ENCODE data around the gene HSF4. TPM values are rescaled to one million over a fixed set of nuclear protein-coding genes. Genes with fewer than 3 reads are reported as not detected.

Gene HSF4
- total and polyA plus RNA-seq, 5 donors = 29.7 to 92.2 (median 50.6) TPM

DNA sequence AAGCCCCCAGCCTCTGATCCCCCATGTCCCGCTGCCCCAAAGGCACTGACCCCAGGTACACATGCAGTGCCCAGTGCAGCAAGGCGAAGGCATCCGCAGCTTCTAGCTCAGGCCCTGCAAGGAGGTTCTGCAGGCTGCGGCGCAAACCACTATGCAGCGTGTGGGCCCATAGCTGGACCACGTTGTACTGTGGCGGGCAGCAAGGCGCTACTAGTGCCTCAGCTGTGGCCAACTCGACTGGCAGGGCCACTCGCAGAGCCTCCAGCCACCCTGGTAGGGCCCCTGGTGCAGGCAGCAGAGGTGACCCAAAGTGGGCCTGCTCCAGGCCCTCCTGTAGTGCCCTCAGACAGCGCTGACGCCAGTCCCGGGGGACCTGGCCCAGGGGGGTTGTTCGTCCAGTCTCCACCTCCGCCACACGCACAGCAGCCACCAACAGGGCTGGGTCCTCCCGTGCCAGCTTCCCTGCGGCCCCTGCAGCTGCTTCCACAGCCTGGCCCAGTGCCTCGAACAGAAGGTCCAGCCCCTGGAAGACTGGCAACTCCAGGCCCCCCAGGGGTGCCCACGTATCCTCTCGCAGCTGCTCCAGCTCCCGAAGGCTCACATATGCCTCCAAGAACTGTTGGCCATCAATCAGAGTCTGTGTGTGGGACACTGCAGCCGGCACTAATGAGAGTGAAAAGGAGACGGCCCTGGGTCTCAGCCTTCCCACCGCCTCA lies 22.8 kb downstream of the HSF4 start:
- ATAC-seq = no peak
- H3K9me3 ChIP-seq (ENCODE audit: control insufficient read depth, low read length) = no peaks in the 10 kb centered on the region
- WGBS = 81% methylated on average over 26 of the region's 26 CpGs
- no peak overlapping the region for H3K27ac ChIP-seq (ENCODE audit: low read length)
- H3K27me3 ChIP-seq (ENCODE audit: control insufficient read depth, insufficient read depth) = no peaks in the 10 kb centered on the region
- no peak overlapping the region for H3K4me3 ChIP-seq (ENCODE audit: low read length)
- peaks cover 3% of the 10 kb centered on the region for H3K4me1 ChIP-seq (ENCODE audit: control insufficient read depth, insufficient read depth, low read length)
- peak in 1 of 3 donors; percentile 66 for DNase-seq
- intact Hi-C loops (cut with DNase I) = no loop called here

DNA sequence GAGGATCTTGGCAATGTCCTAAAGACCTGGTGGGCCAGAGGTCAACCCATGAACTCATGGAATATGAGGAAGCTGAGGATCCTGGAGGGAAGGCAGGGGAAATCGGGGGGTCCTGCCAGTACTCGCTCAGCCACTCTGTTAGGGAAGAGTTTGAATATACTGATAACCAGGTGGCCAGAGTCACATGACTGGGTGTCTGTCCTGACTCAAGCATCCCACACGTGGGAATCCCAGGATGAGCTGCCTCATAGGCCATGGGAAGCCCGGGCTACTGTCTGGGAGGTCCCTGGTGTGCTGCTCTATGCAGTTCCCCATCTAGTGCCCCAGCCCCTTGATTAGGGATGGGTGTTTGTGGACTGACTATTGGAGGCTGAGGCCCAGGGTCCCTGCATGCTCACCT lies 23.8 kb downstream of the HSF4 start:
- WGBS = 66% methylated on average over 4 of the region's 4 CpGs
- ATAC-seq (no peak), DNase-seq (no peak)
- H3K4me1 ChIP-seq (ENCODE audit: control insufficient read depth, insufficient read depth, low read length) = peaks cover 7% of the 10 kb centered on the region
- intact Hi-C loops (cut with DNase I) = no loop called here
- no peaks in the 10 kb centered on the region for H3K9me3 ChIP-seq (ENCODE audit: control insufficient read depth, low read length)
- no peaks in the 10 kb centered on the region for H3K27me3 ChIP-seq (ENCODE audit: control insufficient read depth, insufficient read depth)
- H3K27ac ChIP-seq (ENCODE audit: low read length) = no peak overlapping the region
- no peak overlapping the region for H3K4me3 ChIP-seq (ENCODE audit: low read length)

DNA sequence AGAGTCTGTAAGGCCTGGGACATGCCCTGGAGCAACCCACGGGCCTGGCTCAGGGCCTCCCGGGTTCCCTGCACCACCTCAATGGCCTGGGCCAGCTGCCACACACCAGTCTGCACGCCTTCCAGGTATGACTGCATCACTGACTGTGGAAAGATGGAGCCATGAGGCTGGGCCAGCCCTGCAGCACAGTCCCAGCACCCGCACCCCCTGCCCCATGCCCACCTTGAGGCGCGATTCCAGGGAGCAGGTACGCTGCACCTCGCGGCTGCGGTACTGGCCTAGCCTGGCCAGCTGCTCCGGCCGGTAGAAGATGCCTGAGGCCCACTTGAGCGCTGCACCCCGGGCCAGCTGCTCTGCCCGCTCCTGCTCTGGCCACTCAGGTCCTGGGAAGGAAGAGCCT lies 24.3 kb downstream of the HSF4 start:
- Histone ChIP-seq H3K27me3 (ENCODE audit: control insufficient read depth, insufficient read depth) (no peaks in the 10 kb centered on the region), H3K4me3 (ENCODE audit: low read length) (no peak overlapping the region), H3K27ac (ENCODE audit: low read length) (no peak overlapping the region), H3K4me1 (ENCODE audit: control insufficient read depth, insufficient read depth, low read length) (peaks cover 7% of the 10 kb centered on the region), H3K9me3 (ENCODE audit: control insufficient read depth, low read length) (no peaks in the 10 kb centered on the region)
- ATAC-seq (no peak), DNase-seq (peak in 1 of 3 donors; percentile 53)
- intact Hi-C loops (cut with DNase I) = no loop called here
- WGBS = 92% methylated on average over 15 of the region's 15 CpGs

DNA sequence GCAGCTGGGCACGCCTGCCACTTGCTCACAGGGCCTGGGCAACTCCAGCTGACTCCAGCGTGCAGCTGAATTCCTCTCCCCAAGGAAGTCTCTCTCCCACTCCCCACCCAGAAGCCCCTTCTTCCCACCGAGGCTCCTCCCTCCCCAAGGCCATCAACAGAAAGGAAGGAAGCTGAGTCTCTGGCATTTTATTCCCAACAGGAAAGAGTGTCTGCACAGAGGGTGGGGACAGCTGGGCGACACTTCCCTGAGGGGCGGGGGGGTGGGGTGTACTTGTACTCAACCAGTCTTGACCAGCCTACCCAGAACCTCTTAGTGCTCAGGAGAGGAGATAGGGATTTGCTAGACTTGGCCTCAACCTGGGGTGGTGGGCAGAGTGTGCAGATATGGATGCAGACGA lies 25.5 kb downstream of the HSF4 start, which contains the start of gene EXOC3L1:
TSS of gene EXOC3L1 (minus strand) at position 96 of the 400 bp plus-strand sequence. CDS start 460 bp downstream, outside the sequence.
- 29% methylated on average over 6 of the region's 6 CpGs for WGBS
- peaks cover 5% of the 10 kb centered on the region for H3K4me1 ChIP-seq (ENCODE audit: control insufficient read depth, insufficient read depth, low read length)
- DNase-seq = peak in 1 of 3 donors; percentile 30
- no peaks in the 10 kb centered on the region for H3K27me3 ChIP-seq (ENCODE audit: control insufficient read depth, insufficient read depth)
- peak within 1 kb of the TSS; percentile 5 for H3K27ac ChIP-seq (ENCODE audit: low read length)
- no peaks in the 10 kb centered on the region for H3K9me3 ChIP-seq (ENCODE audit: control insufficient read depth, low read length)
- H3K4me3 ChIP-seq (ENCODE audit: low read length) = peak within 1 kb of the TSS; percentile 21
- intact Hi-C loops (cut with DNase I) = loop anchor here in 1 of 4 donors (5.0 kb wide), 1 partner anchor 37 kb away; the partner anchor contains the start of gene TMEM208
- no peak for ATAC-seq

DNA sequence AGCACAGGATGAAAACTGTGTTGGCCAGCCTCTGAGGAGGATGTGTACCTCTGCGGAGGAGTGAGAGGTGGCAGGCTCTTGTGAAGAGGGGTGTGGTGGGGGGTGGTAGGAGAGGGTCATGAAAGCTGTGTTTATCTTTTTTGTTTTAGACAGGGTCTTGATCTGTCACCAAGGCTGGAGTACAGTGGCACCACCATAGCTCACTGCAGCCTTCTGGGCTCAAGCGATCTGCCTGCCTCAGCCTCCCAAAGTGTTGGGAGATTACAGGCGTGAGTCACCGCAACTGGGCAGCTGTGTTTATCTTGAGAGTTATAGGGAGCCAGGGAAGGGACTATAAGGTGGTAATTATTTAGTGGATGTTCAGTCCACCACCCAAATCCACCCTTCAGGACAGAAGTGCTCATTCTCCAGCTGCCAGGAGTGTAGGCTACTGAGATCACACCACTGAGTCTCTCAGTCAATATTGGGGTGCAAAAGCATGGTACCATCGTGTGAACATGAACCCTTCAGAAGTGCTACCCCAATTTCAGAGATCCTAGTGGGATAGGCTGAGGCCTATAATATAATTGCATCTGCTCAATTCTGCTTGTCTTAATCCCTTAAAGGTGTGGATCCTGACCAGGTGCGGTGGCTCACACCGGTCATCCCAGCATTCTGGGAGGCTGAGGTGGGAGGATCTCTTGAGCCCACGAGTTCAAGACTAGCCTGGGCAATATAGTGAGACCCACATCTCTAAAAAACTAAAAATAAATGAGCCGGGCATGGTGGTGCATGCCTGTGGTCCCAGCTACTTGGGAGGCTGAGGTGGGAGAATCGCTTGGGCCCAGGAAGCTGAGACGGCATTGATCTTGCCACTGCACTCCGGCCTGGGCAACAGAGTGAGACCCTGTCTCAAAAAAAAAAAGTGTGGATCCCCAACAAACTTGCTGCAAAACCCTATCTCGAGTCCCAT lies 26.2 kb downstream of the HSF4 start:
- ATAC-seq (no peak), DNase-seq (no peak)
- Histone ChIP-seq H3K4me1 (ENCODE audit: control insufficient read depth, insufficient read depth, low read length) (peaks cover 5% of the 10 kb centered on the region), H3K27me3 (ENCODE audit: control insufficient read depth, insufficient read depth) (no peaks in the 10 kb centered on the region), H3K9me3 (ENCODE audit: control insufficient read depth, low read length) (no peaks in the 10 kb centered on the region), H3K27ac (ENCODE audit: low read length) (peak overlapping the region; percentile 5), H3K4me3 (ENCODE audit: low read length) (peak overlapping the region; percentile 21)
- 66% methylated on average over 13 of the region's 13 CpGs for WGBS
- intact Hi-C loops (cut with DNase I) = loop anchor here in 1 of 4 donors (5.0 kb wide), 1 partner anchor 37 kb away; the partner anchor contains the start of gene TMEM208

DNA sequence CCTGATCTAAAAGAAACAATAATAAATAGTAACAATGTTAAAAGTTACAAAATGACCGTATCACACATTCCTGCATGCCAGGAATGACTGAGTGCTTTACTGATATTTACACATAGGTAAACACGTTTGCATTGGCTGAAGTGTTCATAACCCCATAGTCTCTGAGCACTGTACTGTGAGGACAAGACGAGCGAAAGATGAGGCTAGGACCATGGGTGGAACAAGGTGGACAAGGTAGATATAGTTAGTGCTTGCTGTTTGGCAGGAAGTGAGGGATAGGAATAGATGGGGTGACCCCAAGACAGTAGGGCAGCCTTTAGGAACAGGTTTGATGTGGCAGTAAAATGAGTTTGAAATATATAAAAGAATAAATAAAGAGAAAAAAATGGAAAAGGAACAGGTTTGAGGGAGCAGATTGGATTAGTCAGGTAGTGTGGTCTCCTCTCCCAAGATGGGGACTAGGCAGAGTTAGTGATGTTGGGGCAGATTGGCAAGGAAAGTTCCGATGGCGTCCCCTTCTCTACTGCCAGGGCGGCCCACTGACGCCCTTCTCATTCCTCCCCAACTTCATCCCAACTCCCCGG lies 27.0 kb downstream of the HSF4 start:
- 26% methylated on average over 9 of the region's 9 CpGs for WGBS
- intact Hi-C loops (cut with DNase I) = loop anchor here in 1 of 4 donors (5.0 kb wide), 1 partner anchor 36 kb away; the partner anchor contains the start of gene TMEM208
- H3K4me3 ChIP-seq (ENCODE audit: low read length) = peak overlapping the region; percentile 5
- no peak for DNase-seq
- peak in 1 of 2 donors; percentile 2 for ATAC-seq
- peaks cover 5% of the 10 kb centered on the region for H3K4me1 ChIP-seq (ENCODE audit: control insufficient read depth, insufficient read depth, low read length)
- no peaks in the 10 kb centered on the region for H3K9me3 ChIP-seq (ENCODE audit: control insufficient read depth, low read length)
- no peak overlapping the region for H3K27ac ChIP-seq (ENCODE audit: low read length)
- H3K27me3 ChIP-seq (ENCODE audit: control insufficient read depth, insufficient read depth) = no peaks in the 10 kb centered on the region

DNA sequence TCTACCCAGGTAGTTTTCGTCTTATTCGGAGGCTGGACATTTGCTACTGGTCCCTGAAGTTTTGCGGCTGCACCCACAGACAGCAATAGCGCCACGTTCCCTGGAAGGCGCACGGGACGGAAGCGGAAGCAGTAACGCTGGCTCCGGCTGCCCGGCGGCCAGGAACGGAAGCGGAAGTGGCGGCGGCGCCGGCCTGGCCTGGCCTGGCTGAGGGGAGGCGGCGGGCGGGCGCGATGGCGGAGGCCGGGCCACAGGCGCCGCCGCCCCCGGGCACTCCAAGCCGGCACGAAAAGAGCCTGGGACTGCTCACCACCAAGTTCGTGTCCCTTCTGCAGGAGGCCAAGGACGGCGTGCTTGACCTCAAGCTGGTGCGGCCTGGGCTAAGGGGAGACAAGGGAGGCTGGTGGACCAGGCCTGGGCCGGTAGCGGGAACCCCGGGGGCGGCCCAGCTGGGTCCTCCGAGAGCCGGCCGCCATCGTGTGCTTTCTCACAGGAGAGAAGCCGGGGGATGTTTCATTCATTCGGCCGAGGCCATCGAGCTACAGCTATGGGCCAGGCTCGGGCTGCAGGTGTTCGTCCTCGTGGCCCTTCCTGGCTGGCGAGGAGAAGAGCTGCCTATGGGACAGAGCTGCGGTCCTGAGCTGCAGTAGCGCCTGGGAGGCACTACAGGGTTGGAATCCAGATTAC lies 27.6 kb downstream of the HSF4 start, which contains the start of gene E2F4:
TSS of gene E2F4 (plus strand) at position 161 of the 687 bp plus-strand sequence. CDS start at position 234, 73 bp downstream.
- DNase-seq (peak; percentile 92 to 97 (median 96)), ATAC-seq (peak; percentile 91 to 92)
- peak within 1 kb of the TSS; percentile 83 for H3K27ac ChIP-seq (ENCODE audit: low read length)
- H3K4me3 ChIP-seq (ENCODE audit: low read length) = peak within 1 kb of the TSS; percentile 94
- H3K27me3 ChIP-seq (ENCODE audit: control insufficient read depth, insufficient read depth) = no peaks in the 10 kb centered on the region
- H3K4me1 ChIP-seq (ENCODE audit: control insufficient read depth, insufficient read depth, low read length) = peaks cover 5% of the 10 kb centered on the region
- intact Hi-C loops (cut with DNase I) = loop anchor here in 1 of 4 donors (5.0 kb wide), 1 partner anchor 35 kb away; the partner anchor contains the start of gene TMEM208
- H3K9me3 ChIP-seq (ENCODE audit: control insufficient read depth, low read length) = no peaks in the 10 kb centered on the region
- under 1% methylated on average over 54 of the region's 54 CpGs for WGBS

DNA sequence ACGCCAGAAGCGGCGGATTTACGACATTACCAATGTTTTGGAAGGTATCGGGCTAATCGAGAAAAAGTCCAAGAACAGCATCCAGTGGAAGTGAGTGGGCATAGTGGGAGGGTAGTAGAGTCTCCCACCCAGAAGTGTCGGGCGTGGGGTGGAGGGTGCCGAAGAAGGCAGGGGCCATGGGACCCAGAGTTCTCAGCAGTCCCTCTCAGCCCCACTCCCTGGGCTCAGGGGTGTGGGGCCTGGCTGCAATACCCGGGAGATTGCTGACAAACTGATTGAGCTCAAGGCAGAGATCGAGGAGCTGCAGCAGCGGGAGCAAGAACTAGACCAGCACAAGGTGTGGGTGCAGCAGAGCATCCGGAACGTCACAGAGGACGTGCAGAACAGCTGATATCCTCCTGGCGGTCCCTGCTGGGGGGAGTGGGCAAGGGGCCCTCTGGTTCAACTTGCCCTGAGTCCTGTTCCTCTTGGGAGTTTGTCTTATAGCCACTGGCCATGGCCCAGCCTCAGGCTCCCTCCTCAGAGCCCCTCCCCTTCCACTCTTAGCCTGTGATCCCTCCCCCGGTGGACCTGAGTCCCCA lies 28.3 kb downstream of the HSF4 start:
- DNase-seq = peak in 1 of 3 donors; percentile 50
- peak in 1 of 2 donors; percentile 14 for ATAC-seq
- intact Hi-C loops (cut with DNase I) = loop anchor here in 1 of 4 donors (5.0 kb wide), 1 partner anchor 34 kb away; the partner anchor contains the start of gene TMEM208

DNA sequence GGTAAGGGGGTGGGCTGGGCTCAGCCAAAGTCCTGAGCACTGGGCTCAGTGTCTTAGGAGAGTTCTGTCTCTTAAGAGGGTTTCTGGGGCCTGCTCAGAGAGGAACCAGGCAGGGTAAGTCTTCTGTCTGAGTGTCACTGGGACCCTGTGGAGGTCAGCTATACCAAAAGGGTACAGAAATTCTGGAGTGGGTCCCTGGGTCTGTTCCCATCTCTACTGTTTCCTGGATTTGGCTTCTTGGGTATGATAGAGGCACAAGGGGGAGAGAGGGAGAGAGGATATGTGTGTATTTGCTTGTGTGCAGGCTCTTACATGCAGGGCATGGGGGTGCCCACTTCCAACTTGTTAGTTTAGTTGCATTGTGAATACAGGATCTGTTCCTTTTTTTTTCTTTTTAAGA lies 29.0 kb downstream of the HSF4 start:
- Histone ChIP-seq H3K4me3 (ENCODE audit: low read length) (no peak overlapping the region), H3K9me3 (ENCODE audit: control insufficient read depth, low read length) (no peaks in the 10 kb centered on the region), H3K27me3 (ENCODE audit: control insufficient read depth, insufficient read depth) (no peaks in the 10 kb centered on the region), H3K27ac (ENCODE audit: low read length) (no peak overlapping the region), H3K4me1 (ENCODE audit: control insufficient read depth, insufficient read depth, low read length) (peaks cover 5% of the 10 kb centered on the region)
- DNase-seq (no peak), ATAC-seq (no peak)
- intact Hi-C loops (cut with DNase I) = loop anchor here in 1 of 4 donors (5.0 kb wide), 1 partner anchor 34 kb away; the partner anchor contains the start of gene TMEM208

More for the DNA sequence above, 28.3 kb downstream of the HSF4 start:
- no peaks in the 10 kb centered on the region for H3K27me3 ChIP-seq (ENCODE audit: control insufficient read depth, insufficient read depth)
- no peak overlapping the region for H3K27ac ChIP-seq (ENCODE audit: low read length)
- WGBS = 25% methylated on average over 17 of the region's 17 CpGs
- no peaks in the 10 kb centered on the region for H3K9me3 ChIP-seq (ENCODE audit: control insufficient read depth, low read length)
- peak overlapping the region; percentile 94 for H3K4me3 ChIP-seq (ENCODE audit: low read length)
- peaks cover 5% of the 10 kb centered on the region for H3K4me1 ChIP-seq (ENCODE audit: control insufficient read depth, insufficient read depth, low read length)

Data from right cardiac atrium (tissue), 5 donors.